Astrocyte (in vitro differentiated cells and primary cell): ENCODE data around the gene MAFF. TPM values are rescaled to one million over a fixed set of nuclear protein-coding genes. Genes with fewer than 3 reads are reported as not detected.

Experiments
- DNase-seq: peaks from one replicate; pipeline ENCODE4 v3.0.0-alpha.2; 2010; ENCODE audit warnings: low read depth
- FAIRE-seq: peaks from 2 replicates; lab custom pipeline; 2011; peaks lifted over from hg19 to GRCh38; lab: Jason Lieb, UNC
- H2AFZ ChIP-seq: 2 replicates; pipeline ENCODE4 v1.6.0; 2012; ENCODE audit warnings: low read depth, low read length, inconsistent platforms
- H3K27ac ChIP-seq: 2 replicates; pipeline ENCODE4 v1.5.1; 2011; ENCODE audit warnings: low read depth, low read length, inconsistent platforms
- H3K27me3 ChIP-seq: 2 replicates; pipeline ENCODE4 v1.6.0; 2011; ENCODE audit warnings: low read length, inconsistent platforms; ENCODE audit not compliant: insufficient read depth
- H3K36me3 ChIP-seq: 2 replicates; pipeline ENCODE4 v1.5.1; 2011; ENCODE audit warnings: low read length, inconsistent platforms; ENCODE audit not compliant: insufficient read depth
- H3K4me1 ChIP-seq: 2 replicates; pipeline ENCODE4 v1.5.1; 2011; ENCODE audit warnings: low read length, inconsistent platforms; ENCODE audit not compliant: insufficient read depth
- H3K4me2 ChIP-seq: 2 replicates; pipeline ENCODE4 v1.6.0; 2012; ENCODE audit warnings: low read length, inconsistent platforms
- H3K4me3 ChIP-seq: 2 replicates; pipeline ENCODE4 v1.5.1; 2011; ENCODE audit warnings: low read depth, mild to moderate bottlenecking, low read length, inconsistent platforms; ENCODE audit not compliant: insufficient read depth
- H3K79me2 ChIP-seq: 2 replicates; pipeline ENCODE4 v1.6.0; 2012; ENCODE audit warnings: mild to moderate bottlenecking, low read length, inconsistent platforms; ENCODE audit not compliant: insufficient read depth
- H3K9ac ChIP-seq: 2 replicates; pipeline ENCODE4 v1.6.0; 2012; ENCODE audit warnings: mild to moderate bottlenecking, low read length, inconsistent platforms
- H3K9me3 ChIP-seq: 2 replicates; pipeline ENCODE4 v1.5.1; 2012; ENCODE audit warnings: low read depth, mild to moderate bottlenecking, low read length, inconsistent platforms; ENCODE audit not compliant: insufficient read depth
- H4K20me1 ChIP-seq: 2 replicates; pipeline ENCODE4 v1.6.0; 2012; ENCODE audit warnings: low read length, inconsistent platforms; ENCODE audit not compliant: insufficient read depth
- H3K27ac Mint-ChIP-seq: one replicate; pipeline ENCODE4 v1.8.0; 2021; ENCODE audit warnings: mild to moderate bottlenecking, mixed read lengths; ENCODE audit not compliant: unreplicated experiment
- H3K27me3 Mint-ChIP-seq: one replicate; pipeline ENCODE4 v1.8.0; 2021; ENCODE audit warnings: low read depth, mixed read lengths; ENCODE audit not compliant: unreplicated experiment
- H3K36me3 Mint-ChIP-seq: one replicate; pipeline ENCODE4 v1.8.0; 2021; ENCODE audit warnings: low read depth, mixed read lengths; ENCODE audit not compliant: unreplicated experiment
- H3K4me1 Mint-ChIP-seq: one replicate; pipeline ENCODE4 v1.8.0; 2021; ENCODE audit warnings: low read depth, mixed read lengths; ENCODE audit not compliant: unreplicated experiment
- H3K4me3 Mint-ChIP-seq: one replicate; pipeline ENCODE4 v1.8.0; 2021; ENCODE audit warnings: mild to moderate bottlenecking, moderate library complexity, mixed read lengths; ENCODE audit not compliant: unreplicated experiment
- H3K9me3 Mint-ChIP-seq: one replicate; pipeline ENCODE4 v1.8.0; 2021; ENCODE audit warnings: mild to moderate bottlenecking, mixed read lengths; ENCODE audit not compliant: unreplicated experiment
- CTCF ChIP-seq: IDR thresholded peaks from 2 replicates; pipeline ENCODE4 v1.5.1; 2011; ENCODE audit warnings: low read depth, mild to moderate bottlenecking, inconsistent platforms, low read length, moderate library complexity; ENCODE audit not compliant: insufficient read depth
- EZH2 ChIP-seq: IDR thresholded peaks from 2 replicates; pipeline ENCODE4 v1.6.1; 2012; ENCODE audit warnings: mild to moderate bottlenecking, low read length, inconsistent platforms; ENCODE audit not compliant: insufficient read depth
- total RNA-seq: library from RNA; stranded (reverse); gene quantifications from 2 replicates; pipeline ENCODE4 v1.2.1, GENCODE V29; 2021

The MAFF gene
- total RNA-seq, 1 donor from 2014 or later, result 18.2 TPM

- Mint-ChIP-seq H3K4me1 (peaks cover 19% of the 10 kb centered on the region), H3K9me3 (peaks cover 2% of the 10 kb centered on the region), H3K4me3 (peak overlapping the region; percentile 82), H3K36me3 (peaks cover 10% of the 10 kb centered on the region), H3K27me3 (no peaks in the 10 kb centered on the region), H3K27ac (peak overlapping the region; percentile 95)
- FAIRE-seq (no peak), DNase-seq (no peak)
- Histone ChIP-seq H3K27ac (peak overlapping the region; percentile 56), H3K79me2 (peaks cover 40% of the 10 kb centered on the region), H2AFZ (peak overlapping the region; percentile 89), H3K9ac (peak overlapping the region; percentile 71), H3K4me3 (peak overlapping the region; percentile 53), H3K4me2 (peak overlapping the region; percentile 88), H3K9me3 (no peaks in the 10 kb centered on the region), H3K4me1 (peaks cover 38% of the 10 kb centered on the region), H4K20me1 (peaks cover 36% of the 10 kb centered on the region), H3K36me3 (no peaks in the 10 kb centered on the region), H3K27me3 (no peaks in the 10 kb centered on the region)
- TF ChIP-seq CTCF (no peak), EZH2 (no peak)
Measured at GRCh38 chr22:38201371-38201710, 453 bp upstream of the MAFF start.

GRCh38 chr22:38202437-38203089 is 769 bp downstream of the MAFF start:
- H3K36me3 Mint-ChIP-seq, result peaks cover 11% of the 10 kb centered on the region
- FAIRE-seq, result no peak

GRCh38 chr22:38203090-38203810 is 1.5 kb downstream of the MAFF start:
- H3K27me3 Mint-ChIP-seq, result no peaks in the 10 kb centered on the region
- Histone ChIP-seq H3K4me1 (peaks cover 38% of the 10 kb centered on the region), H3K9me3 (no peaks in the 10 kb centered on the region), H2AFZ (no peak overlapping the region), H3K4me2 (peak overlapping the region; percentile 95), H3K9ac (peak overlapping the region; percentile 99), H4K20me1 (peaks cover 49% of the 10 kb centered on the region), H3K36me3 (no peaks in the 10 kb centered on the region), H3K27ac (peak overlapping the region; percentile 99), H3K27me3 (no peaks in the 10 kb centered on the region), H3K79me2 (peaks cover 55% of the 10 kb centered on the region), H3K4me3 (peak overlapping the region; percentile 88)
- TF ChIP-seq CTCF (no peak), EZH2 (no peak)
- H3K4me1 Mint-ChIP-seq, result peaks cover 19% of the 10 kb centered on the region
- DNase-seq (no peak), FAIRE-seq (no peak)
- peak overlapping the region; percentile 78 for H3K27ac Mint-ChIP-seq
- H3K4me3 Mint-ChIP-seq, result peak overlapping the region; percentile 87
- H3K36me3 Mint-ChIP-seq, result peaks cover 11% of the 10 kb centered on the region
- peaks cover 2% of the 10 kb centered on the region for H3K9me3 Mint-ChIP-seq

More at GRCh38 chr22:38202437-38203089, 769 bp downstream of the MAFF start:
- Histone ChIP-seq H3K36me3 (no peaks in the 10 kb centered on the region), H2AFZ (peak overlapping the region; percentile 33), H4K20me1 (peaks cover 42% of the 10 kb centered on the region), H3K4me3 (peak overlapping the region; percentile 88), H3K9me3 (no peaks in the 10 kb centered on the region), H3K79me2 (peaks cover 48% of the 10 kb centered on the region), H3K4me2 (peak overlapping the region; percentile 95), H3K9ac (peak overlapping the region; percentile 99), H3K27ac (peak overlapping the region; percentile 99), H3K4me1 (peaks cover 38% of the 10 kb centered on the region), H3K27me3 (no peaks in the 10 kb centered on the region)
- Mint-ChIP-seq H3K4me3 (peak overlapping the region; percentile 87), H3K27ac (peak overlapping the region; percentile 86), H3K4me1 (peaks cover 19% of the 10 kb centered on the region), H3K27me3 (no peaks in the 10 kb centered on the region), H3K9me3 (peaks cover 2% of the 10 kb centered on the region)
- DNase-seq, result peak; percentile 81
- TF ChIP-seq EZH2, result no peak
